SU-DHL-6 (cell line): ENCODE measurements around the gene PCMT1.

ENCODE experiments used
- CTCF ChIP-seq: fragments of 200-600 bp; sonication (generic); IDR thresholded peaks from one replicate; pipeline ENCODE4 v1.5.1; 2017; ENCODE audit warnings: antibody characterized with exemption, mild to moderate bottlenecking, low read length, moderate library complexity; ENCODE audit not compliant: insufficient read depth, poor library complexity, severe bottlenecking
- EZH2phosphoT487 ChIP-seq: fragments of 200-600 bp; sonication (generic), shearing (Covaris generic); conservative IDR thresholded peaks from 2 replicates; pipeline ENCODE4 v1.6.1; 2018; ENCODE audit warnings: mild to moderate bottlenecking, antibody characterized with exemption, low read length, moderate library complexity, mixed read lengths

GRCh38 chr6:149820506-149820905, 71.0 kb downstream of the PCMT1 start:
- no peak for TF ChIP-seq CTCF
- no peak for TF ChIP-seq EZH2phosphoT487
